Gastrocnemius medialis (tissue), 4 donors: Measurements from ENCODE around the gene GALR1.

Experiments used
- POLR2A ChIP-seq, 2 donors: fragments of 450-650 bp; IDR thresholded peaks; one replicate each; pipeline ENCODE4 v1.6.1; 2017; ENCODE audit warnings: antibody characterized with exemption in 2 of 2, mild to moderate bottlenecking in 2 of 2, moderate library complexity in 2 of 2
- TF ChIP-seq, protein P1 (sequence below), 5 experiments: fragments of 450-650 bp in 3 of 5; fragments of 200-600 bp in 2 of 5; sonication (generic) in 2 of 5; IDR thresholded peaks in 4 of 5; conservative IDR thresholded peaks in 1 of 5; 1 replicate in 4 of 5; 2 replicates in 1 of 5; pipeline ENCODE4 v1.5.1; 2016 to 2019; ENCODE audit warnings: antibody characterized with exemption in 5 of 5, mild to moderate bottlenecking in 3 of 5, moderate library complexity in 3 of 5

DNA sequence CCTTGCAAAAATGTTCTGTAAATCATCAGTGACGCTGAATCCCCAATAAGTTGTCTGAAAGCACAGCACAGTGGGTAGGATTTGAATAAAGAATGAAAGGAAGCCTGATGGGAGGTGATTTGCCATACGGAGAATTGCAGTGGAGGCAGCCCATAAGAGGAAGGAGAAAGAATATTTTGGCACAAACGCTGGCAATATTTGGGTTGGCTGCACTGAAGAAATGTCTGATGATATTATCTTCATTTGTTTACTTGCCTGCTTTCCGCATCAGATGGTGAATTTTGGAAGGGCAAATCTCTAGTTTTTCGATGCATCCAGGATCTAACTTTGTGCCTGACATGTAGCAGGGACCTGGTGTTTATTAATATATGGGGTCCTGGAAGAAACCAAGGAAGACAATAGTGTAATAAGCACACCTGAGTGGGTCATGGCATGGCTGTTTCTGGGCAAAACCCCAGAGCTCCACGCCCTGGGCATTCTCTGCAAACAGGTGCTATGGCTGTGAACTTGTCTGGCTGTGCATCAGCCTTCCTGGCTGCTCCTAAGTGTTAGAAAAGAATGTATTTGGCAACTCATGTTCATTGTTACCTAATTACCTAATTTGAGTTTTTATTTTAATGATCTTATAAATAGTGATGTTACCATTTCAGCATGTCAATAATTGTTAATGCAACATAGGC lies 5.9 kb downstream of the GALR1 start:
- TF ChIP-seq POLR2A (IDR thresholded peaks at IDR 0.05): no peak
- TF ChIP-seq, protein P1, sequence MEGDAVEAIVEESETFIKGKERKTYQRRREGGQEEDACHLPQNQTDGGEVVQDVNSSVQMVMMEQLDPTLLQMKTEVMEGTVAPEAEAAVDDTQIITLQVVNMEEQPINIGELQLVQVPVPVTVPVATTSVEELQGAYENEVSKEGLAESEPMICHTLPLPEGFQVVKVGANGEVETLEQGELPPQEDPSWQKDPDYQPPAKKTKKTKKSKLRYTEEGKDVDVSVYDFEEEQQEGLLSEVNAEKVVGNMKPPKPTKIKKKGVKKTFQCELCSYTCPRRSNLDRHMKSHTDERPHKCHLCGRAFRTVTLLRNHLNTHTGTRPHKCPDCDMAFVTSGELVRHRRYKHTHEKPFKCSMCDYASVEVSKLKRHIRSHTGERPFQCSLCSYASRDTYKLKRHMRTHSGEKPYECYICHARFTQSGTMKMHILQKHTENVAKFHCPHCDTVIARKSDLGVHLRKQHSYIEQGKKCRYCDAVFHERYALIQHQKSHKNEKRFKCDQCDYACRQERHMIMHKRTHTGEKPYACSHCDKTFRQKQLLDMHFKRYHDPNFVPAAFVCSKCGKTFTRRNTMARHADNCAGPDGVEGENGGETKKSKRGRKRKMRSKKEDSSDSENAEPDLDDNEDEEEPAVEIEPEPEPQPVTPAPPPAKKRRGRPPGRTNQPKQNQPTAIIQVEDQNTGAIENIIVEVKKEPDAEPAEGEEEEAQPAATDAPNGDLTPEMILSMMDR (IDR thresholded peaks at IDR 0.05 in 4 of 5, conservative IDR thresholded peaks at IDR 0.05 in 1 of 5): no peak
